ENCODE measurements around the gene UBXN6.

DNA sequence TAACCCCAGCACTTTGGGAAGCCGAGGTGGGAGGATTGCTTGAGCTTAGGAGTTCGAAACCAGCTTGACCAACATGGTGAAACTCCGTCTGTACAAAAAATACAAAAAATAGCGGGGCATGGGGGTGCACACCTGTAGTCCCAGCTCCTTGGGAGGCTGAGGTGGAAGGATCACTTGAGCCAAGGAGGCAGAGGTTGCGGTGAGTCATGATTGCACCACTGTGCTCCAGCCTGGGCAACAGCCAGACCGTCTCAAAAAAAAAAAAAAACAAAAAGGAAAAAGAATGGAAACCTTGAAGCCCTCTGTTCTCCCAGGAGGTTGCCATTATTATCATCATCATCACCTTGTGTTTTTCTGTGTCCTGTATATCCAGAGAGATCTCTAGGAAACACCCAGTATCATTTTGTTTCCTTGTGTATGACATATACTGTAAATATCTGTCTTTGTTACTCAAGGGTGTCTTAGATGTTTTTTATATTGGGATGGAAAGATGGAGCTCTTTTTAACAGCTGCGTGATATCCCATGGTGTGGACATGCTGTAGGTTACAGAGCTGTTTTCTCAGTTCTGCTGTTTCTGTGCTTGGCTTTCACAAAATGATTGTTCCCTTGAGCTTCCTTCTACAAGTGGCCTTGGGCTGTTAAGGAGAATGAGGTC lies 43.3 kb downstream of the UBXN6 start:
- TF ChIP-seq, protein P1, sequence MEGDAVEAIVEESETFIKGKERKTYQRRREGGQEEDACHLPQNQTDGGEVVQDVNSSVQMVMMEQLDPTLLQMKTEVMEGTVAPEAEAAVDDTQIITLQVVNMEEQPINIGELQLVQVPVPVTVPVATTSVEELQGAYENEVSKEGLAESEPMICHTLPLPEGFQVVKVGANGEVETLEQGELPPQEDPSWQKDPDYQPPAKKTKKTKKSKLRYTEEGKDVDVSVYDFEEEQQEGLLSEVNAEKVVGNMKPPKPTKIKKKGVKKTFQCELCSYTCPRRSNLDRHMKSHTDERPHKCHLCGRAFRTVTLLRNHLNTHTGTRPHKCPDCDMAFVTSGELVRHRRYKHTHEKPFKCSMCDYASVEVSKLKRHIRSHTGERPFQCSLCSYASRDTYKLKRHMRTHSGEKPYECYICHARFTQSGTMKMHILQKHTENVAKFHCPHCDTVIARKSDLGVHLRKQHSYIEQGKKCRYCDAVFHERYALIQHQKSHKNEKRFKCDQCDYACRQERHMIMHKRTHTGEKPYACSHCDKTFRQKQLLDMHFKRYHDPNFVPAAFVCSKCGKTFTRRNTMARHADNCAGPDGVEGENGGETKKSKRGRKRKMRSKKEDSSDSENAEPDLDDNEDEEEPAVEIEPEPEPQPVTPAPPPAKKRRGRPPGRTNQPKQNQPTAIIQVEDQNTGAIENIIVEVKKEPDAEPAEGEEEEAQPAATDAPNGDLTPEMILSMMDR (IDR thresholded peaks at IDR 0.05; ENCODE audit: insufficient read depth, low read length, poor library complexity, severe bottlenecking): no peak
- no peak for TF ChIP-seq EZH2phosphoT487 (conservative IDR thresholded peaks at IDR 0.05; ENCODE audit: low read length)
